GM18526 (cell line): ENCODE data around the gene YIF1A.

ENCODE experiments used
- POLR2A ChIP-seq: IDR thresholded peaks from 3 replicates; pipeline ENCODE4 v1.6.1; 2011; ENCODE audit not compliant: insufficient read length; ENCODE audit errors: extremely low read depth

YIF1A gene

GRCh38 chr11:66268952-66269905 lies 19.7 kb downstream of the YIF1A start:
- no peak for TF ChIP-seq POLR2A

DNA sequence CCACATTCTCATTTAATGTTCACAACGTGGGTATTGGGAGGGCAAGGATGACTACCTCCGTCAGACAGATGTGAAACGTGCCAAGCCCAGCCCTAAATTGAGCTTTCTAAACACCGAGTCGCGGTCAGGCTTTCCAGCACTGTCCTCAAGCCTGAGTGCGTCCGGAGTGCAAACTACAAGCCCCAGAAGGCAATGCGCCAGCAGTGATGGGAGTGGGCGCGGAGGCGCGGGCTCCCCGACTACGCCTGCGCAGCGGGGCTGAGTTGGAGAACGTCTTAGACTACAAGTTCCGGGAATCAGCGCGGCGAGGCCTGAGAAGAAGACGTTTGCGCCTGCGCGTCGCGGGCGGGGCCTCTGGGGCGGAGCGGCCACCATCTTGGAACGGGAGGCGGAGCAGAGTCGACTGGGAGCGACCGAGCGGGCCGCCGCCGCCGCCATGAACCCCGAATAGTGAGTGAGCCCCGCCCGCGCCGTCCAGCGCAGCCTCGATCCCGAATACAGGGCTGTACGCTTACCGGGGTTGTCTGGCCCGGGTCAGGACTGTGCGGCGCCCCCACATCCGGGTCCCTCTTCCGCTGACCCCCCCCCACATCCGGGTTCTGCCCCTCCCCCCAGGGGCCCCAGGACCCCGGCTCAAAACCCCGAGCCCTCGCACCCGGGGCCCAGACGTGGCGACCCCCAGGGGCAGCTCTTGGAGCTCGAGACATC lies 20.5 kb downstream of the YIF1A start, which contains the start of gene RAB1B:
RAB1B (plus strand) TSS at position 396 of the 708 bp plus-strand sequence; CDS start at position 437, 41 bp downstream.
- TF ChIP-seq POLR2A, result peak; percentile 68

DNA sequence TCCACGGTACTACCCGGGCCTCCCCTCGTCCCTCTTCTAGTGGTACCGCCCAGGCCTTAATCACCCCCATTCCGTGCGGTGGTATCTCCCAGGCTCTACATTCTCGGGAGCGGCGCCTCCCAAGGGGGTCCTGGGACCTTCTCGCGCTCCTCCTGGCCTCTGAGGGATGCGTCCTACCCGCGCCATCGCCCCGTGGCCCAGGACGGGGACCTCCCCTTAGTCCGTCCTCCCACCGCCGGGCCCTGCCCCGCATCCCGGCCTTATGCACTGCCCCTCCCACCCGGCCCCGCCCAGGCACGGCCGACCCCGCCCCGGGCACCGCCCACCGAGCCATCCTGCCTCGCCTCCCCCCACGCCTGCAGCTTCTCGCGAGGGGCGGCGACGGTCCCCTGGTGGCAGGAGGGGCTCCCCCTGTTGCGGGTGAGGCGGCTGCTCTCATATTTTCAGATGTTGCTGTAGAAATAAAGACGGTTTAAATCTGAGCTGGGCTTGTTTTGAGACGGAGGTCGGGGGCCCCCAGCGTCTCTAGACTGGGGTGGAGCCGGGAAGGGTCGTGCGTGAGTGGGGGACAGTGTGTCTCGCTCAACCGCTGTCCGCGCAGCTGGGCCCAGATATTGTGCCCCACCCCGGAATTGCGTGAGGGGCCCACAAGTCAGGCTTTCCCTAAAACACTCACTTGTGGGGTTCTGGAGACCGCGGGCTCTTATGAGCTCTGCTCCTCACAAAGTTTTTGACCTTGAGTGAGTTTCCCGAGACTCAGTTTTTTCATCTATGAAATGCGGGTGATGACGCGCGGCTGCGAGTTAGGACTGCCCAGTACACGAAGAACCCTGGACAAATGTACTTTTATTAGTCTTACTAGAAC lies 21.3 kb downstream of the YIF1A start:
- TF ChIP-seq POLR2A, result peak; percentile 50

DNA sequence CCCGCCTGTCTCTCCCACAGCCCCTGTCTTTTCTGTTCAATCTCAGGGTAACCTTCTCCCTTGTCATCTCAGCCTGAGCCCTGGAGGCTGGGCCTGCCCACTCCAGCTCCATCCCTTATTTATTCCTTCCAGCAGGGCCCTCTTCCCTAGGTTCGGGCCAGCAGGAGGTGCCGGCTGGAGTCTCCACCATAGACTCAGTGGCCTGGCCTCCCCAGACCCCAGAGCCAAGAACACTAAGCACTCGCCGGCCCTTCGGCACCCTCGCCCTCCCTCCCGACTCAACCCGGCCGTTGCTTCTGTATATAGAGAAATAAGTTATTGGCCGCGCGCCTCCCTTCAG lies 21.9 kb downstream of the YIF1A start:
- TF ChIP-seq POLR2A, result no peak

- TF ChIP-seq POLR2A, result no peak
Observed at GRCh38 chr11:66266378-66267038, 22.4 kb downstream of the YIF1A start.

- no peak for TF ChIP-seq POLR2A
Observed at GRCh38 chr11:66265531-66266377, 23.2 kb downstream of the YIF1A start.

DNA sequence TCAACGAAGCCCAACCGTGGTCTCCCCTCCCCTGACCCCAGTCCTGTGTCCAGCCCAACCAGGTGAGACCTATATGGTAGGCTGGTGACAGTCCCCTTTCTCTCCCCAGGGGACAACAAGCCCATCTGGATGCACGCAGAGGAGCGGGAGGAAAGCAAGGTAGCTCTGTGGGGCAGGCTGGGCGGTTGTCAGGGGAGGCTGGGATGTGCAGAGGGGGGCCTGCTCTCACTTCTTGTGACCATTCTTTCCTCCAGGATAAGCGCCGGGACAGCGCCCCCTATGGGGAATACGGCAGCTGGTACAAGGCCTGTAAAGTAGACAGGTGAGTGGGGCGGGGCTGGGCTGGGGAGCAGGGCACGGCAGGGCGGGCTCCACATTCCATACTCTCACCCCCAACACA lies 24.0 kb downstream of the YIF1A start:
- no peak for TF ChIP-seq POLR2A

DNA sequence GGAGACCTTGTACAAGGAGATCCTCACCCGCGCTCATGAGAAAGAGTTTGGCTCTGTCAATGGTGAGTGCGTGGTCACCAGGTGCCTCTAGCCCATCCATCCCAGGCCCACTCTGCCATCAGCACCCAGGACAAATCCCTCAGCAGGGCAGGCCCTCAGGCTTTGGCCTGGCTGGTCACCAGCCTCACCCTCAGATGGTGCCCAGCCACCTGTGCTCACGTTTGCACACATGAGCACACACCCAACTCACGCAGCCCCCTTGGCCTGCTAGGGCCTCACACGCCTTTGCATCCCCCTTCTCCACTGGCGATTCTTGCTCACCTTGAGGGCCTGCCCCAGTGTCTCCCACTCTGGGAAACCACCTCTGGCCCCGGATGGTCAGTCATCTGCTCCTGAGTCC lies 24.6 kb downstream of the YIF1A start:
- no peak for TF ChIP-seq POLR2A

GRCh38 chr11:66263785-66264184 lies 25.2 kb downstream of the YIF1A start:
- TF ChIP-seq POLR2A, result no peak

- no peak for TF ChIP-seq POLR2A
Observed at GRCh38 chr11:66263231-66263630, 25.7 kb downstream of the YIF1A start.

GRCh38 chr11:66262696-66263095 lies 26.2 kb downstream of the YIF1A start:
- TF ChIP-seq POLR2A, result no peak

DNA sequence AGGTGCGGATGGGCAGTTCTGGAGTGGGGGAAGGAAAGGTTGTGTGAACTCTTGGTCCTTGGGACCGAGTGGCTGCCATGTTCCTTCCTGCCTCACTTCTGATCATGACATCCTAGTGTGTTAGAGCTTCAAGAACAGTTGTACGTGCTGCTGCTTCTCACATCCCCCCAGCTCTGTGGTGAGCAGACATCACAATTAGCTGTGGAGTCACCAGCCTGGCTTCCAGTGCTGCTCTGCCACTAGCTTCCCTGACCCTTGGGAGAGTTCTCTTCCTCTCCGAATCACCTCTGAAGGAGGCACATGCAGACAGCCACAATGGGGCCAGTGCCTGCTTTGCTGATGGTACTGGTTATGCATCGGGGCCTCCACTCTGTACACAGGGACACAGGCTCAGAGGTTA lies 26.8 kb downstream of the YIF1A start:
- TF ChIP-seq POLR2A, result no peak

GRCh38 chr11:66261578-66261977 lies 27.4 kb downstream of the YIF1A start:
- no peak for TF ChIP-seq POLR2A

DNA sequence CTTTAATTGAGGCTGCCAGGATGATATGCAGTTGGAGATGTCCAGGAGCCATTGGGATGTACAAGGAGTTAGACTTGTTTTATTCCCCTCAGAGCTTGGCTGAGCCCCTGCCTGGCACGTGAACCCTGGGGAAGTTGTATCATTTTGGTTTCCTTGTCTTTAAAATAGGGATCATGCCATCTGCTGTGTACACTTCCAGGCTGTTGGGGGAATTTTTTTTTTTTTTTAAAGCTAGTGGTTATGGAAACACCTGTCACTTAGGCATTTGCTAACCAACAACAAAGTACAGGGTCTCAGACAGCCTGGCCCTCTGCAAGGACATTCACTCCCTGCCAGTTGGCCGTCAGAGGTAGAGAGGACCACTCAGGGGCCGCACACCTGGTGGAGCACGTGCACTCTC lies 29.0 kb downstream of the YIF1A start:
- no peak for TF ChIP-seq POLR2A
